ENCODE results near the gene SMYD3. TPM values are rescaled to one million over a fixed set of nuclear protein-coding genes. Genes with fewer than 3 reads are reported as not detected.

The SMYD3 gene
- total RNA-seq, 1 donor from 2014 or later, result 27.2 TPM

DNA sequence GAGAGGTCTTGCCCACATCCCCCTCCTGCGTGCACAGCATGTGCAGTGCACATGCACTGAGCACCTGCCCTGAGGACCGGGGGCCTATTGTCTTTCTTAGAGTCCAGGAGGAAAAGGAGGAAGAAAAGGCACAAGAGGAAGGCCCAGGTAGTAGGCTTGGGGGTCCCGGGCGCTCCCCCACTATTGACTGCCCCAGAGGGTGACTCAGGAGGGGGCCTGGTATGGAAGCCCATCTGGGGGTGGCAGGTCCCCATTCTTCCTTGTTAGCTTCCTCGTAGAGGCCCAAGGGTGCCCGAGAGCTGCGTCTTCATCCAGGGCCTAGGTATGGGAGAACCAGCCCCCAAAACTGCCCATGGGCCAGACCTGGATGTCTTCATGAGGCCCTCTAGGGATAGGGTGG lies 4.1 kb upstream of the SMYD3 start:
- ATAC-seq, result no peak
- TF ChIP-seq, protein P1, sequence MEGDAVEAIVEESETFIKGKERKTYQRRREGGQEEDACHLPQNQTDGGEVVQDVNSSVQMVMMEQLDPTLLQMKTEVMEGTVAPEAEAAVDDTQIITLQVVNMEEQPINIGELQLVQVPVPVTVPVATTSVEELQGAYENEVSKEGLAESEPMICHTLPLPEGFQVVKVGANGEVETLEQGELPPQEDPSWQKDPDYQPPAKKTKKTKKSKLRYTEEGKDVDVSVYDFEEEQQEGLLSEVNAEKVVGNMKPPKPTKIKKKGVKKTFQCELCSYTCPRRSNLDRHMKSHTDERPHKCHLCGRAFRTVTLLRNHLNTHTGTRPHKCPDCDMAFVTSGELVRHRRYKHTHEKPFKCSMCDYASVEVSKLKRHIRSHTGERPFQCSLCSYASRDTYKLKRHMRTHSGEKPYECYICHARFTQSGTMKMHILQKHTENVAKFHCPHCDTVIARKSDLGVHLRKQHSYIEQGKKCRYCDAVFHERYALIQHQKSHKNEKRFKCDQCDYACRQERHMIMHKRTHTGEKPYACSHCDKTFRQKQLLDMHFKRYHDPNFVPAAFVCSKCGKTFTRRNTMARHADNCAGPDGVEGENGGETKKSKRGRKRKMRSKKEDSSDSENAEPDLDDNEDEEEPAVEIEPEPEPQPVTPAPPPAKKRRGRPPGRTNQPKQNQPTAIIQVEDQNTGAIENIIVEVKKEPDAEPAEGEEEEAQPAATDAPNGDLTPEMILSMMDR (IDR thresholded peaks at IDR 0.05), result no peak
- peaks cover 12% of the 10 kb centered on the region for H3K9me3 ChIP-seq

DNA sequence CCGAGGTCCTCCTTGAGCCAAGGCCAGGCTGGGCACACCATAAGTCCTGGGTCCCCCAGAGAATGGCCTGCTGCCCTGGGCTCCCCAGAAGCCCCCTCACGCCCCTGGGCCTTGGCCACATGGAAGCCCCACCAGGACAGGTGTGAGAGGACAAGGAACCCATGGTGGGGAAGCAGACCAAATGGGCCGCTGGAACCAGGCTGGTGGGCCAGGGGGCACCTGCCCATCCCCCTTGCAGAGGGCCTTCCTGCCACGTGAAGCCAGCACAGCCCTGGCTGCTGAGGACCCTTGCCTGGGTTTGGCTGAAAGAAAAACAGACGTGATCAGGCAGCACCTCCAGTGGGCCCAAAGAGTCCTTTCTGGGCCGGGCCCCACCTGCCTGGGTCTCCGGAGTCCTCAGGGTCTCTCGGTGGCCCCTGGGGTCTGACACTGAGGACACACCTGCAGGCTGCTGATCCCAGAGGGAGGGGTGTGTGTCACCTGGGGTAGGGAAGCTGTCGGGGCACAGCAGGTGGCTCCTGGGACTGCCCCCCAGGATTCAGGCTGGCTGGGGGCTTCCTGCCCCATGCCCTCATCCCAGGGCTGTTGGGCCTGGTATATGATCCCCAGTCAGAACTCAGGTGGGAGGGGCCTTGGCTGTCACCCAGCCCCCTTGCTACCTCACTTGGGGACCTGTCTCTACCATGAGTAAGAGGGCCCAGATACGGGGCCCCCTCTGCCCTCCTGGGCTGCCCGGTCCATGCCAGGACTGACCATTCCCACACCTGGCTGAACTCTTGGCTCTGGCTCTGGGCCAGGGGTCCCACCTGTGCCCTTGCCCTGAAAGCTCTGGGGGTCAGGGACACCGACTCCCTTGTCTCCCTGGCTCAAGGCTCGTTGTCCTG lies 3.3 kb upstream of the SMYD3 start:
- Histone ChIP-seq H3K27ac (no peak overlapping the region), H3K4me1 (peaks cover 11% of the 10 kb centered on the region), H3K9me3 (peaks cover 7% of the 10 kb centered on the region), H3K27me3 (no peaks in the 10 kb centered on the region), H3K4me3 (no peak overlapping the region), H3K36me3 (no peaks in the 10 kb centered on the region)
- peak; percentile 63 for DNase-seq
- TF ChIP-seq, protein P1 (IDR thresholded peaks at IDR 0.05), result no peak
- intact Hi-C loops (cut with DNase I), result no loop called here
- ATAC-seq, result no peak

More for the DNA sequence above, 4.1 kb upstream of the SMYD3 start:
- Histone ChIP-seq H3K27me3 (no peaks in the 10 kb centered on the region), H3K27ac (no peak overlapping the region), H3K4me3 (no peak overlapping the region), H3K36me3 (no peaks in the 10 kb centered on the region), H3K4me1 (peaks cover 7% of the 10 kb centered on the region)
- DNase-seq, result no peak
- intact Hi-C loops (cut with DNase I), result no loop called here

DNA sequence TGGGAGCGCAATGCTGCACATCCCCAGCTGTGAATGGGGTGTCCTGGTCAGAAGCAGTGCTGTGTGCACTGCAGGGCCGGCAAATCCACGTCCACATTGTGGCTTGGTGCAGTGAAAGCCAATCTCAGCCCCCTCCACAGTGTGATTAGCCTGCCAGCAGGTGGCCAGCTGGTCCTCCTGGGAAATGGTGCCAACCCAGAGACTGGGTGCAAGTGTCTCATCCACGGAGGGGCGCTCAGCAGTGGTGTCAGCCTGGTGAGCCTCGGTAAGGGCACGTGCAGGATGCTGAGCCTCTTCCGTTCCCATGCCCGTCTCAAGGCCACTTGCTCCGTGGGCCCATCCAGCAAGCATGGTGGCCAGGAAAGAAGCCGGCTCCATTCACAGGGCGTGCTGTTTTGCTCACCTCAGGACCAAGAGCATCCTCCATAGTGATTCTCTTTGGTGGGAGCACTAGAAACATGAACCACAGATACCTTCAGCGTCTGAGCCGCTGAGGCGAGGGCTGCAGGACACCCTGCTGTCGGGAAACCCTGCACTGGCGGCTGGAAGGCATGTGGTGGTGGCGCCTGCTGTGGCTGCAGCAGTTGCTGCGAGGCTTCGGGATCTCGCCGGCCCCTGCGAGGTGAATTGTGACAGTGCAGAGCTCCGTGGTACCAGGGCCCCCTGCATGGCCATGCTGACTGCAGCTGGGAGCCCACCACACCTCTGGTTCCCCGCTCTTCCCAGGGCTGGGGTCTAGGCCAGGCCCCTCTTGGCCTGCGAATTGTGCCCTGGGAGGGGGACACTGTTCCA lies 2.0 kb upstream of the SMYD3 start:
- H3K27ac ChIP-seq, result no peak overlapping the region
- ATAC-seq, result no peak
- H3K27me3 ChIP-seq, result no peaks in the 10 kb centered on the region
- H3K9me3 ChIP-seq, result no peaks in the 10 kb centered on the region
- no peaks in the 10 kb centered on the region for H3K36me3 ChIP-seq
- TF ChIP-seq, protein P1 (IDR thresholded peaks at IDR 0.05), result no peak
- H3K4me3 ChIP-seq, result no peak overlapping the region
- intact Hi-C loops (cut with DNase I), result loop anchor here (10.0 kb wide), 1 partner anchor 186 kb away; no protein-coding TSS in a partner anchor
- no peak for DNase-seq
- H3K4me1 ChIP-seq, result peaks cover 11% of the 10 kb centered on the region

DNA sequence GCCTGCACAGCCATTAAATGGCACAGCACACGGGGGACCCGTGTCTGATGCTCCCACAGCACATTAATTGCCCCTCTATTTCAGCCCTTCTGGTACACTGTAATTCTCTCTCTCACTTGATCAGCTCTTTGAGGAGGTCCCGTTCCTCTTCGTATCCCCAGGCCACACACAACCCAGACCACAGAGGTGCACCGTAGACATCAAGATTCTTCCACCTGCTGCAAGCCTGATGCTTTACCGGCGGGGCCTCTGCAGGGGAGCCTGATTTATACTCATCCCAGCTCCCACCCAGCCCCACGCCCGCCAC lies 759 bp downstream of the SMYD3 start:
- ATAC-seq, result no peak
- Histone ChIP-seq H3K36me3 (no peaks in the 10 kb centered on the region), H3K27me3 (no peaks in the 10 kb centered on the region), H3K27ac (no peak overlapping the region), H3K4me3 (peak overlapping the region; percentile 82), H3K4me1 (peaks cover 11% of the 10 kb centered on the region), H3K9me3 (no peaks in the 10 kb centered on the region)
- DNase-seq, result peak; percentile 61
- intact Hi-C loops (cut with DNase I), result loop anchor here (10.0 kb wide), 1 partner anchor 188 kb away; no protein-coding TSS in a partner anchor
- TF ChIP-seq, protein P1 (IDR thresholded peaks at IDR 0.05), result no peak

DNA sequence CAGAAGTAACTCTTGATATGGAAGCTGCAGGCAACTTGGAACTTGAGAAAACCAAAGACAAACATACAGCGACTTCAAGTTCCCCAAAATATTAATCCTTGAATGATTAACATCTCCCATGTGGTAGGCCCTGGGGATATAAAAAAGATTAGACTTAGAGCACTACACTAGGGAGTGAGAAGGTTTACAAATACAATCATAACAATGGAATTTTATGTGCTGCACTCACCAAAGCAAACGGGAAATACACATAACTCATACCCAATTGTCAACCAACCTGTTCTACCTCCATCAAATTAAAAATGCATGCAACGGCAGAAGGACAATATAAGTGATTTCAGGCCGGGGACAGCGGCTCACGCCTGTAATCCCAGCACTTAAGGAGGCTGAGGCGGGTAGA lies 3.7 kb downstream of the SMYD3 start:
- H3K36me3 ChIP-seq, result no peaks in the 10 kb centered on the region
- TF ChIP-seq, protein P1 (IDR thresholded peaks at IDR 0.05), result no peak
- H3K4me1 ChIP-seq, result peaks cover 11% of the 10 kb centered on the region
- H3K4me3 ChIP-seq, result no peak overlapping the region
- no peaks in the 10 kb centered on the region for H3K9me3 ChIP-seq
- peak; percentile 7 for ATAC-seq
- H3K27me3 ChIP-seq, result no peaks in the 10 kb centered on the region
- intact Hi-C loops (cut with DNase I), result loop anchor here (10.0 kb wide), 1 partner anchor 191 kb away; no protein-coding TSS in a partner anchor
- DNase-seq, result no peak
- H3K27ac ChIP-seq, result no peak overlapping the region
